GM12874 (cell line): ENCODE measurements around the gene CPS1.

Experiments
- CTCF ChIP-seq: IDR thresholded peaks from 2 replicates; pipeline ENCODE4 v1.5.1; 2011; ENCODE audit warnings: low read depth, mild to moderate bottlenecking, control low read depth, low read length, moderate library complexity; ENCODE audit not compliant: insufficient read depth

CPS1 gene

GRCh38 chr2:210556329-210556980 lies at the start of gene CPS1:
CPS1 (plus strand) TSS chr2:210556599; CDS start chr2:210556734, 135 bp downstream.
- TF ChIP-seq CTCF = no peak

GRCh38 chr2:210515911-210516310 lies 40.5 kb upstream of the CPS1 start:
- no peak for TF ChIP-seq CTCF

- no peak for TF ChIP-seq CTCF
These were observed 39.1 kb upstream of the CPS1 start for GRCh38 chr2:210517264-210517663.

- no peak for TF ChIP-seq CTCF
These were observed 36.8 kb upstream of the CPS1 start for GRCh38 chr2:210519594-210519993.

- no peak for TF ChIP-seq CTCF
These were observed 34.0 kb upstream of the CPS1 start for GRCh38 chr2:210522399-210522798.

- no peak for TF ChIP-seq CTCF
These were observed 32.6 kb upstream of the CPS1 start for GRCh38 chr2:210523650-210524289.

GRCh38 chr2:210524533-210524932 lies 31.9 kb upstream of the CPS1 start:
- no peak for TF ChIP-seq CTCF
